Keratinocyte (primary cell): Measurements from ENCODE around the gene SLC1A2.

Source experiments
- EZH2 ChIP-seq: IDR thresholded peaks from one replicate; pipeline ENCODE4 v1.6.1; 2012; ENCODE audit warnings: inconsistent platforms, mild to moderate bottlenecking, low read length, moderate library complexity
- TF ChIP-seq, protein P1 (sequence below), 3 experiments: IDR thresholded peaks in 1 of 3; conservative IDR thresholded peaks in 1 of 3; optimal IDR thresholded peaks in 1 of 3; 2 replicates in 2 of 3; 3 replicates in 1 of 3; pipeline versions ENCODE3 to v1.5.1; 2011; ENCODE audit warnings: low read length in 3 of 3, mild to moderate bottlenecking in 3 of 3, moderate library complexity in 2 of 3, control low read depth in 1 of 3, inconsistent platforms in 1 of 3; ENCODE audit not compliant: insufficient read depth in 2 of 3; ENCODE audit errors: extremely low read depth in 1 of 3

DNA sequence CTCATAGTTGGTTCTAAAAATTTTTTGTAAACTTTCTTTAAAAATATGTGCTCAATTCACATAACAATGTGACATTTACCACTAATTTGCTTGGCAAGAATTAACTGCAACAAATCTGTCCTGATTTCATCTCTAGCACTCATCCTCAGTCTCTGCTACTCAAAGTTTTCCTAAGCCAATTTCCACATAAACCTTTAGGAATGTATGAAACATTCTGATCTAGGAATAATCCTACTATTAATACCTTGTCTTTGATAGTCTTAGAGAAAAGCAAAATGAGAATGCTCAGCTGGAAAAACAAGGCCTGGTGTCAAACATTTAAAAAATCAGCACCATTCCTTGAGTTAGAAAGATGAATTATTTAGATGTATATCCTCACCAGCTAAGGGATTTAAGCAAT is 166.1 kb downstream of the SLC1A2 start:
- TF ChIP-seq, protein P1, sequence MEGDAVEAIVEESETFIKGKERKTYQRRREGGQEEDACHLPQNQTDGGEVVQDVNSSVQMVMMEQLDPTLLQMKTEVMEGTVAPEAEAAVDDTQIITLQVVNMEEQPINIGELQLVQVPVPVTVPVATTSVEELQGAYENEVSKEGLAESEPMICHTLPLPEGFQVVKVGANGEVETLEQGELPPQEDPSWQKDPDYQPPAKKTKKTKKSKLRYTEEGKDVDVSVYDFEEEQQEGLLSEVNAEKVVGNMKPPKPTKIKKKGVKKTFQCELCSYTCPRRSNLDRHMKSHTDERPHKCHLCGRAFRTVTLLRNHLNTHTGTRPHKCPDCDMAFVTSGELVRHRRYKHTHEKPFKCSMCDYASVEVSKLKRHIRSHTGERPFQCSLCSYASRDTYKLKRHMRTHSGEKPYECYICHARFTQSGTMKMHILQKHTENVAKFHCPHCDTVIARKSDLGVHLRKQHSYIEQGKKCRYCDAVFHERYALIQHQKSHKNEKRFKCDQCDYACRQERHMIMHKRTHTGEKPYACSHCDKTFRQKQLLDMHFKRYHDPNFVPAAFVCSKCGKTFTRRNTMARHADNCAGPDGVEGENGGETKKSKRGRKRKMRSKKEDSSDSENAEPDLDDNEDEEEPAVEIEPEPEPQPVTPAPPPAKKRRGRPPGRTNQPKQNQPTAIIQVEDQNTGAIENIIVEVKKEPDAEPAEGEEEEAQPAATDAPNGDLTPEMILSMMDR (optimal IDR thresholded peaks at IDR 0.05 in 1 of 3, IDR thresholded peaks at IDR 0.05 in 1 of 3, conservative IDR thresholded peaks at IDR 0.05 in 1 of 3; ENCODE audit: extremely low read depth in 1 of 3, insufficient read depth in 2 of 3, low read length in 3 of 3), result no peak
- TF ChIP-seq EZH2, result no peak
